AG09309 (cell line): ENCODE measurements around the gene MCC.

Source experiments
- DNase-seq: peaks from one replicate; pipeline ENCODE4 v3.0.0-alpha.2; 2010; ENCODE audit warnings: low read depth
- H3K4me3 ChIP-seq: 2 replicates; pipeline ENCODE4 v1.5.1; 2011; ENCODE audit warnings: mild to moderate bottlenecking, low read depth, low read length, moderate library complexity; ENCODE audit not compliant: control insufficient read depth
- TF ChIP-seq, protein P1 (sequence below): IDR thresholded peaks from 2 replicates; pipeline ENCODE4 v1.5.1; 2011; ENCODE audit warnings: mild to moderate bottlenecking, low read depth, low read length, inconsistent platforms; ENCODE audit not compliant: insufficient read depth, control insufficient read depth; ENCODE audit errors: missing control alignments

Gene MCC

DNA sequence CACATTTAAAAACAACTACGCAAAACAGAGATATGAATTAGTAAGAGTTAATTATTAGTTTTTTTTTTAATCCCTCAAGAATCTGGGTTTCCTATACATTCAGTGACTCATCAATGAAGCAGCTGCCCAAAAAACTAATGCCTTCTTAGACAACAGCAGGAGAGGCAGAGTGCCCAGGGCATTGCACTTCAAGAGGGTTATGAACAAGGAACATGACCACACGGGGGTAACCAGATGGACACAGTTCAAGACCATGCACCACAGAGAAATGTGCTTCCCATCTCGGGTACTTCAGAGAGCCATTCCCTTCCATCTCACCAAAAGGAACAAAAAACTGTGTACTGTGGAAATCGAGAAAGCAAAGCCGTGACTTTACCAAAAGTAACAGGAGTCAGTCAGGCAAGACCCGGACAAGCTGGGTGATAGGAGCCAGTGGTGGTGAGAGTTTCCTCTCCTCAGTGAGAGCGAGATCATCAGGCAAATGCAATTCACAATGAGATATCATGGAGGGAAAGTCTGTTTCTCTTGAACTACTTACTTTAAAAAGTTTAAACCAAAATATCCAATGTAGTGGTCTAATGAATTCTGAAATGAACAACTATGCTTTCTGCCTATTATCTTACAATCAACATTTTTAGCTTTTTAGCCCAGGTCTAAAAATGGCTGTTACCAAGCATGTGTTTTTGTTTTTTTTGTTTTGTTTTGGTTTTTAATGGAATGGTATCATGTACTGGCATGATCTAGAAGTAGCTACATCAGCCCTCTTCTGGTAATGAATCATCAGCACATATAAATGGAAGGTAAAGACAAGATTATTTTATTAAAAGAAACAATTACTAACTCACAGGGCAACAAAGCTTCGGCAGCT is 245.5 kb downstream of the MCC start:
- no peak overlapping the region for H3K4me3 ChIP-seq
- no peak for DNase-seq
- TF ChIP-seq, protein P1, sequence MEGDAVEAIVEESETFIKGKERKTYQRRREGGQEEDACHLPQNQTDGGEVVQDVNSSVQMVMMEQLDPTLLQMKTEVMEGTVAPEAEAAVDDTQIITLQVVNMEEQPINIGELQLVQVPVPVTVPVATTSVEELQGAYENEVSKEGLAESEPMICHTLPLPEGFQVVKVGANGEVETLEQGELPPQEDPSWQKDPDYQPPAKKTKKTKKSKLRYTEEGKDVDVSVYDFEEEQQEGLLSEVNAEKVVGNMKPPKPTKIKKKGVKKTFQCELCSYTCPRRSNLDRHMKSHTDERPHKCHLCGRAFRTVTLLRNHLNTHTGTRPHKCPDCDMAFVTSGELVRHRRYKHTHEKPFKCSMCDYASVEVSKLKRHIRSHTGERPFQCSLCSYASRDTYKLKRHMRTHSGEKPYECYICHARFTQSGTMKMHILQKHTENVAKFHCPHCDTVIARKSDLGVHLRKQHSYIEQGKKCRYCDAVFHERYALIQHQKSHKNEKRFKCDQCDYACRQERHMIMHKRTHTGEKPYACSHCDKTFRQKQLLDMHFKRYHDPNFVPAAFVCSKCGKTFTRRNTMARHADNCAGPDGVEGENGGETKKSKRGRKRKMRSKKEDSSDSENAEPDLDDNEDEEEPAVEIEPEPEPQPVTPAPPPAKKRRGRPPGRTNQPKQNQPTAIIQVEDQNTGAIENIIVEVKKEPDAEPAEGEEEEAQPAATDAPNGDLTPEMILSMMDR, result no peak

DNA sequence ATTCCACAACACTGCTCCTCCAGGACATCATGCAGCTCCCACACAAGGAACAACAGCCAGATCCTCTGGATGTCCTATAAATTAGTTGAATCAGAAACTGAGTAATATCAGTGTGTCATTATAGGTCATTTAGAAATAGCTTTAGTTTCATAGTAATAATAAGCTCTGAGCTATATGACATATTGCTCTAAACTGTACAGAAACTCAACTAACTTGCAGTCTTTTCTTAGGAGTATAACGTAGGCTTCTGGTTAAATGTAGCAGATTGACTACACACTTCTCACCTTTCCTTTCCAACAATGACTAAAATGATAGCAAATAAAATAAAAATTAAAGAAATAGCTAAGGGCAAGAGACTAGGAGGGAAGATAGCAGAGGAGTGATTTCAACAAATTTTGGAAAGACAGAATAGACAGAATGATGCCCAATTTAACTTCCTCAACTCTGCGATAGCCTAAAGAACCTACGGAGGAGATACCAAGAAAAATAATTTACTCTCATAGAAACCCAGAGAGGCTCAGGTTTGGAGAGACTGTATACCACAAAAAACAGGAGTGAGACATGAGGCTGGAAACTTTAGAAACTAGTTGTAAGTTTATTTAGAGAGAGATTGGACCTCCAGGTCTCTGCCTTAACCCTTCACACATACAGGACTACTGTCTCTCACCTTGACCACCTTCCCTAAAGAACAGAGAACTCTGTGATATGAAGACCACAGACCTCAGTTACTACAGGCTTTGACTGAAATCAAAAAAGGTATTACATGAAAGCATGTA is 247.1 kb downstream of the MCC start:
- TF ChIP-seq, protein P1, result no peak
- no peak overlapping the region for H3K4me3 ChIP-seq

DNA sequence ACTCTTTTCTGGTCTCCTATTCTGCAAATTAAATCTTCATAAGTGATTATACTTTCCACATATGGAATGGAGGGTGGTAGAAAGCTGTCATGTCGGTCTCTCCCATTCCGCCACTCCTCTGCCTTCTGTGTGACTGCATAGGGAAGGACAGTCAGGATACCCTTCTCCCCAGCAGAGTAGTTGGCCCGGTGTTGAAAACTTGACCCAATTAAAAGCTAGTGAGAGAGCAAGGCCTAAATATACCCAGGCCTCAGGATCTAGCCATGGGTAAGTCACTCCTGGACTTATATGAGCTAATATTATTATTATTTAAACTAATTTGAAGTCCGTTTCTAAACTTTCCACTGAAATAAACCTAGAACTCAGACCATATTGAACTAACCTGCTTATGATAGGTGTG is 248.2 kb downstream of the MCC start:
- no peak overlapping the region for H3K4me3 ChIP-seq
- TF ChIP-seq, protein P1, result no peak
- DNase-seq, result no peak

More for the DNA sequence above, 247.1 kb downstream of the MCC start:
- no peak for DNase-seq

DNA sequence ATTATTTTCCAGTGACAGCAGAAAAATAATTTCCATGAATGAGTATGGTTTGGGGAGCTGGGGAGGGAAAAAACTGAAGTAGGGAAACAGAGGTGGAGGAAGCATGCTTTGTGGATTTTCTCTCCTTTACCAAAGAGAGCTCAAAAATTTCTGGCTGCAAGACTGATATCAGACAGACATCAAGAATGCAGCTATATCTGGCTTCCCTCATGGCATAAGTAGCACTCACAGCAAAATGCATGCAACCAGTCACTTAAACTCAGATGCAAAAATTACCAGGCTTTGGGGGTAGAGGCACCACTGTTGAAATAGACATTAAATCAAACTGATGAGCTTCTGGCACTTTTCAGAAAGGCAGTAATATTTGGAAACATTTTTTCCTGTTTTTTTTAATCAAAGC is 250.4 kb downstream of the MCC start:
- DNase-seq, result no peak
- no peak overlapping the region for H3K4me3 ChIP-seq
- TF ChIP-seq, protein P1, result no peak

DNA sequence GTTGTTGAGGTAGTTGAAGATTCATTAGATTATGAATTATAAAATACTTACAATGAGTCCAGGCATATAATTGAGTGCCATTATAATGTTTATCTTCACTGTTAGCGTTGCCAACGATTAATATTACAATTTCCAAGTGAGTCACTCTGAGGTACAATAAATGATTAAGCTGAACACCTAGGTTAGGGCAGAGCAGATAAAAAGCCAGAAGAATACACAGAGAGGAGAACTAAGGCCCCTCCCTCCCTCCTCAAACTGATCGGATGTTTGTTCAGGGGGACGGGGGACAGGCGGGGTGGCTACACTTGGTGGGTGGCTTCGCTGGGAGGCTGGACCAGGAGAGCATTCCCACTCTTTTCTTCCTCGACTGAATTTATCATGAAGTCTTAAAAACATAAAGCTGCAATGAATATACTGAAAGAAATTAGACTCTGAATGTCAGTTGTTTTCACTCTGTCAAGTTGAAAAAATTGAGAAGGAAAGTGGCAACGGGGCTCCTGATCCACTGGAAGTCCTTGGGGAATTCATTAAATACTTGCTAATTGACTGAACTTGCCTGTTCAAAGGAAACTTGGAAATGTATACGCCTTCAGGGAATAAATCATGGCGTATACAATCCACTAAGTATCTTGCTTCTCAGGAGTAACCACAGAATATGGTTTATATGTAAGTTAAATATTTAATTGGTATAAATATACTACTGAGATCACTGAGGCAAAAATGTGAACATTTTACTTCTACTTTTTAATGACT is 251.5 kb downstream of the MCC start:
- TF ChIP-seq, protein P1, result no peak
- H3K4me3 ChIP-seq, result no peak overlapping the region
- no peak for DNase-seq

DNA sequence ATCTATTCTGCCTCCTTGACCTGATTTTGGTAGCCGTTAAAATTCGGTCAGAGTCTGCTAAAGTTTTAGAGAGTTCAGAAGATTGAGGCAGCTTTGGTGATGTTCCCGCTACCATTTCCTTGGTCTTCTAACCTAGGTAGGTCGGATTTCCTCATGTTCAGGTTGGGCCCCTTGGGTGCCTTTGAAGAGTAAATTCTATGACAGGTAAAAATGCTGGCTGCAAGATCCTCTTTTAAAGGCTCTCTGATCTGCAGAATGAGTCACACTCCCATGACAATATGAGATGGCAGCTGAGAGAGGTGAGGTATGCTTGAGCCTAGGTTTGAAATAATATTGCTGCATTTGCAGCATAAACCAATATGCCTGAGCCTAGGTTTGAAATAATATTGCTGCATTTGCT is 252.4 kb downstream of the MCC start:
- DNase-seq, result no peak

More for the DNA sequence above, 252.4 kb downstream of the MCC start:
- TF ChIP-seq, protein P1, result no peak
- H3K4me3 ChIP-seq, result no peak overlapping the region
